GM18951 (cell line): ENCODE measurements around the gene JAKMIP1.
"Not testable (repeated sequence)": the region's sequence is repeated elsewhere in the genome, so short reads cannot be mapped to it uniquely, and the experiment has no call there.

ENCODE experiments used
- POLR2A ChIP-seq: IDR thresholded peaks from 4 replicates; pipeline ENCODE4 v1.6.1; 2011; ENCODE audit warnings: mild to moderate bottlenecking; ENCODE audit not compliant: insufficient read length, insufficient read depth; ENCODE audit errors: extremely low read depth
- in situ Hi-C: fragments of 300-500 bp; cut with MboI; formaldehyde crosslinking; loops from one replicate; pipeline ENCODE4 v1.12.0; 2022; ENCODE audit warnings: low sequenced_read_pairs, mixed read lengths, inconsistent platforms; ENCODE audit not compliant: unreplicated experiment

JAKMIP1 gene

DNA sequence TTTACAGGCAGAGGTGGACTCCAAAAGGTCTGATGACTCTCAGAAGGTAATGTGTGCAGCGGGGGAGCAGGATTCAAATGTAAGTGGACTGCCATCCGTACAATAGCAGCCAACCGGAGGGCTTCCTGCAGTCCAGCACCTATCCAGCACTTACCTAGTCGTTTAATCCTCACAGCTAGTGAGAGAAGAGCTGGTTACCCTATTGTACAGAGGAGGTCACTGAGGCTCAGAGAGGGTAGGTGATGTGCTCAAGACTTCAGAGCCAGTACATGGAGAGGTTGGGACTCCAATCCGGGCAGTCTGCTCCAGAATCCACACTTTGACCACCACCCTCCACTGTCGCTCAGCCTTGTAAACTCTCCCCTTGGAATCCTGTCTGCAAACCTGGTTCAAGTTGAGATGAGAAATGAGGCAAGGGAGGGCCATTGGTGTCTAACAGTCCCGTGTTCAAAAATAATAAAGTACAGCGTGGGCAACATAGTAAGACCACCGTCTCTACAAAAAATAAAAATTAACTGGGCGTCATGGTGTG, 22.5 kb upstream of the JAKMIP1 start:
- in situ Hi-C loops = no loop called here
- no peak for TF ChIP-seq POLR2A

- no peak for TF ChIP-seq POLR2A
- in situ Hi-C loops = no loop called here
These were observed 21.8 kb upstream of the JAKMIP1 start for GRCh38 chr4:6221851-6222760.

- in situ Hi-C loops = no loop called here
- TF ChIP-seq POLR2A = no peak
These were observed 21.0 kb upstream of the JAKMIP1 start for GRCh38 chr4:6221301-6221850.

DNA sequence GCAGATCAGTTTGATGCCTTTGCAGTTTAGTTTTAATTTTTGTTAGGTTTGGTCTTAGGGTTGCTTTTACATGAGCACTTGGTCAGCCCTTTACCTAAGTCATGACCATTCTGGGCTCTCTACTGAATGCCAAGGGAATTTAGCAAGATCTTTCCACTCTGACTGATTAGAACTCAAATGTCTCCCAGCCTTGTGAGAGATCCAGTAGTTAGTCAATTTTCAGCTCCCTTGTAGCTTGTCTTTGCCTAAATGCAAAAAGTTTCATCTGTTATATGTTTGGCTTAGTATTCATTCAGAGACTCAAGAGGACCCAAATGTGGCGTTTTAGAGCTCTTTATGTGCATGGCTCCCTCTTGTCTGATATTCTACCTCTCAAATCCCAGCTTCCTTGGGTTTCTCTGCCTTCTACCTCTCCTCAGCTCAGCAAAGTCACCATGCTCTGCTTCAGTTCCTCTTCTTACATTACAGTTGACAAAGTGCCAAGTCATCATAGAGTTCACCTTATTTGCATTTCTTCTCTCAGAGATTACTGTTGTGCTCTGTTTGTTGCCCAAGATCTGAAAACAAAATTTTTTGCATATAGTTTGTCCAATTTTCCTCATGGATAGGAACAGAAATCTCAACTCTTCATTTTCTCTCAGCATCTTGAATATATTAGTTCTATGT, 17.5 kb upstream of the JAKMIP1 start:
- no peak for TF ChIP-seq POLR2A
- in situ Hi-C loops = no loop called here

GRCh38 chr4:6216588-6216987, 16.2 kb upstream of the JAKMIP1 start:
- in situ Hi-C loops = no loop called here
- TF ChIP-seq POLR2A = no peak

- no peak for TF ChIP-seq POLR2A
- in situ Hi-C loops = no loop called here
These were observed 9.6 kb upstream of the JAKMIP1 start for GRCh38 chr4:6209921-6210320.

DNA sequence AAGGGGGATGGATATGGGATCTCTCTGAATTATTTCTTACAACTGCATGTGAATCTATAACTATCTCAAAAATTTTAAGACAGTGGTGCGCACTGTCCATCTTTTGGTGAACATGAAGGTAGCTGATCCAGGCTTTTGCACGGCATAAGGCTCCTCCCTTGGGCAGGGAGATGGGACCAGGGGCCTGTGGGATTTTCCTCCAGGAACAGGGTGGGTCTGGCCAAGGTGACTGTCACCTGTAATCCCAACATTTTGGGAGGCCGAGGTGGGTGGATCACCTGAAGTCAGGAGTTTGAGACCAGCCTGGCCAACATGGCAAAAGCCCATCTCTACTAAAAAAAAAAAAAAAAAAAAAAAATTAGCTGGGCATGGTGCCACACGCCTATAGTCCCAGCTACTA, 8.9 kb upstream of the JAKMIP1 start:
- in situ Hi-C loops = not testable (repeated sequence)

GRCh38 chr4:6208416-6208815, 8.1 kb upstream of the JAKMIP1 start:
- TF ChIP-seq POLR2A = no peak
- in situ Hi-C loops = no loop called here

- in situ Hi-C loops = no loop called here
- TF ChIP-seq POLR2A = no peak
These were observed 7.3 kb upstream of the JAKMIP1 start for GRCh38 chr4:6207602-6208001.

DNA sequence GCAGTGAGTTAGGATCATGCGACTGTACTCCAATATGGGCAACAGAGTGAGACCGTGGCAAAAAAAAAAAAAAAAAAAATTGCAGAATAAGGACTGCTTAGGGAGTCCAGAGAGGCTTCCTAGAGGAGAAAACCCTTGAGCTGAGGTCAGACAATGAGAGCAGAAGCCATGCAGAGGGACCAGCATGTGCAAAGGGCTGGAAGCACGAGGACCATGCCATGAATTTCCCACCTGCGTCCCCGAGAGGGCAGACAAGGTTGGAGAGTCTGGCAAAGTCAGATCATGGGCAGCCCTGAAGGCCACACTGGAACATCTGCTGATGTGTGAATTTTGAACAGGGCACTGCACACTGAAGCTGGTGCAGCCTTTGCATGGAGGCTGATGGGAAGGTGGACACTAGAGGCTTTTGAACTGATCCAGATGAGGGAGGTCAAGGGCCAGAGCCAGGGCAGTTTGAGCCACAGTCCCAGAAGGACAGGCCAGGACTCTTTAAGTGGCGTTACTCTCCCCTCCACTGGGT, 6.5 kb upstream of the JAKMIP1 start:
- no peak for TF ChIP-seq POLR2A
- in situ Hi-C loops = no loop called here

- TF ChIP-seq POLR2A = no peak
- in situ Hi-C loops = no loop called here
These were observed 5.6 kb upstream of the JAKMIP1 start for GRCh38 chr4:6205973-6206372.

GRCh38 chr4:6205567-6205931, 5.2 kb upstream of the JAKMIP1 start:
- in situ Hi-C loops = no loop called here
- no peak for TF ChIP-seq POLR2A

DNA sequence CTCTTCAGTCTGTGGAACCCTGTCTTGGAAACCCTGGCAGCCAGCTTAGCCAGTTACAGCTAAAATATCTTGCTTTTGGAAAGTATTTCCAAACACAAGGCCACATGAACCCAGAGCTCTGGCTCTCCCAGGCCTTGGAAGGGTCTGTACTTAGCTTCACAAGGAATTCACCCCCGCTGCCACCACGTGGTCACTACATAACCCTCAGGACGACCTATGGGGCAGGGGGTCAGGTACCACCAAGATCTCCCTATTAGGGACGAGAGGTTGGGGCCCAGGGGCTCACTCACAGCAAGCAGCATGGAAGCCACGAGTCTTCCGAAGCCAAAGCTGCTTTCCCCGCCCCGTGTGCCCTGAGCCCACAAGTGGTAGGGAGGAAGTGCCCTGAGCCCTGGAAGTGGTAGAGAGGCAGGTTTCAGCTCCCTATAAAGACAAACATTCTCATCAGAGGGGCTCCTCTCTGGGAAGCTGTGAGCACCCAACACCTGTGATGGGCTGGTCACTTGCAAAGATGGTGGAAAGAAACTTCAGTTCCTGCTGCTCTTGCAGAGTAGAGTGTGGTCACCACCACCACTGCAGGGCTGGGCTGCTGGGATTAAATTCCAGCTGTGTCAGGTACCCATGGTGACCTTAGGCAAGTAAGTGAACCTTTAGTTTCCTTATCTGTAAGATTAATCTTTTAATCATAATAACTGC, 4.7 kb upstream of the JAKMIP1 start:
- TF ChIP-seq POLR2A = no peak
- in situ Hi-C loops = no loop called here
